SK-N-SH (cell line): Measurements from ENCODE around the gene TSSK3.

Experiments
- CTCF ChIP-seq: fragments of 200-600 bp; sonication (generic); IDR thresholded peaks from 2 replicates; pipeline ENCODE4 v1.6.1; 2017; ENCODE audit warnings: antibody characterized with exemption, mild to moderate bottlenecking, moderate library complexity
- FOSL2 ChIP-seq: IDR thresholded peaks from 2 replicates; pipeline ENCODE4 v1.4.0; 2012; ENCODE audit warnings: low read depth, mild to moderate bottlenecking, moderate library complexity, borderline replicate concordance
- FOXM1 ChIP-seq: IDR thresholded peaks from 2 replicates; pipeline ENCODE4 v1.4.0; 2012; ENCODE audit warnings: low read depth, mild to moderate bottlenecking
- JUND ChIP-seq: IDR thresholded peaks from 2 replicates; pipeline ENCODE4 v1.4.0; 2012
- RAD21 ChIP-seq: IDR thresholded peaks from 2 replicates; pipeline ENCODE4 v1.6.1; 2012; ENCODE audit warnings: mild to moderate bottlenecking, low read length
- SIN3A ChIP-seq: IDR thresholded peaks from 2 replicates; pipeline ENCODE4 v1.6.1; 2012; ENCODE audit warnings: low read depth, mild to moderate bottlenecking, low read length, moderate library complexity, borderline replicate concordance
- TAF1 ChIP-seq: IDR thresholded peaks from 2 replicates; pipeline ENCODE4 v1.6.1; 2012; ENCODE audit warnings: low read depth, mild to moderate bottlenecking, low read length, moderate library complexity, borderline replicate concordance
- TEAD4 ChIP-seq: IDR thresholded peaks from 2 replicates; pipeline ENCODE4 v1.4.0; 2012; ENCODE audit warnings: mild to moderate bottlenecking, borderline replicate concordance; ENCODE audit not compliant: insufficient read depth
- USF1 ChIP-seq: IDR thresholded peaks from 2 replicates; pipeline ENCODE4 v1.4.0; 2012; ENCODE audit warnings: low read depth, borderline replicate concordance
- TF ChIP-seq, protein P1 (sequence below): fragments of 150-350 bp; IDR thresholded peaks from 2 replicates; pipeline ENCODE4 v1.6.1; 2016; ENCODE audit warnings: mild to moderate bottlenecking, low read depth, low read length

- TF ChIP-seq CTCF (no peak), USF1 (no peak), SIN3A (no peak), FOXM1 (no peak), TEAD4 (no peak), JUND (no peak), FOSL2 (no peak), RAD21 (no peak), TAF1 (no peak)
- TF ChIP-seq, protein P1, sequence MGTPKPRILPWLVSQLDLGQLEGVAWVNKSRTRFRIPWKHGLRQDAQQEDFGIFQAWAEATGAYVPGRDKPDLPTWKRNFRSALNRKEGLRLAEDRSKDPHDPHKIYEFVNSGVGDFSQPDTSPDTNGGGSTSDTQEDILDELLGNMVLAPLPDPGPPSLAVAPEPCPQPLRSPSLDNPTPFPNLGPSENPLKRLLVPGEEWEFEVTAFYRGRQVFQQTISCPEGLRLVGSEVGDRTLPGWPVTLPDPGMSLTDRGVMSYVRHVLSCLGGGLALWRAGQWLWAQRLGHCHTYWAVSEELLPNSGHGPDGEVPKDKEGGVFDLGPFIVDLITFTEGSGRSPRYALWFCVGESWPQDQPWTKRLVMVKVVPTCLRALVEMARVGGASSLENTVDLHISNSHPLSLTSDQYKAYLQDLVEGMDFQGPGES = no peak
Observed at GRCh38 chr1:32334274-32334861, 28.0 kb upstream of the TSSK3 start.
